WTC11 (cell line): ENCODE results near the gene TPRX1. TPM values are rescaled to one million over a fixed set of nuclear protein-coding genes. Genes with fewer than 3 reads are reported as not detected.
"Not testable (repeated sequence)": the region's sequence is repeated elsewhere in the genome, so short reads cannot be mapped to it uniquely, and the experiment has no call there.

ENCODE experiments used
- ATAC-seq: fragments of 200-7000 bp; cut with Tn5 transposase; 2 replicates; pipeline ENCODE4 v1.10.0; 2021; ENCODE audit warnings: mild to moderate bottlenecking, moderate library complexity
- CTCF ChIA-PET: fragments of 300-600 bp; sonication (Branson Sonifier 250); formaldehyde crosslinking; loops from one replicate; lab custom pipeline; 2021; ENCODE audit warnings: antibody characterized with exemption; lab: Charles Lee
- POLR2A ChIA-PET: fragments of 350-600 bp; sonication (Branson Sonifier 250); formaldehyde crosslinking; loops from one replicate; lab custom pipeline; 2021; ENCODE audit warnings: antibody characterized with exemption; lab: Charles Lee
- DNase-seq: peaks from one replicate; pipeline ENCODE4 v3.0.0; 2021; ENCODE audit warnings: low spot score
- H3K27ac Mint-ChIP-seq: 2 replicates; pipeline ENCODE4 v1.8.0; 2021; ENCODE audit warnings: mixed read lengths
- H3K27me3 Mint-ChIP-seq: 2 replicates; pipeline ENCODE4 v1.8.0; 2021; ENCODE audit warnings: low read depth, mild to moderate bottlenecking, moderate library complexity, mixed read lengths
- H3K36me3 Mint-ChIP-seq: 2 replicates; pipeline ENCODE4 v1.8.0; 2021; ENCODE audit warnings: mixed read lengths
- H3K4me1 Mint-ChIP-seq: 2 replicates; pipeline ENCODE4 v1.8.0; 2022; ENCODE audit warnings: mixed read lengths
- H3K4me3 Mint-ChIP-seq: 2 replicates; pipeline ENCODE4 v1.8.0; 2021; ENCODE audit warnings: mild to moderate bottlenecking, moderate library complexity, mixed read lengths
- H3K9me3 Mint-ChIP-seq: 2 replicates; pipeline ENCODE4 v1.8.0; 2021; ENCODE audit warnings: mixed read lengths
- ATF1 ChIP-seq: sonication (generic); formaldehyde crosslinking; IDR thresholded peaks from 2 replicates; pipeline ENCODE4 v1.8.1; 2023; ENCODE audit warnings: mild to moderate bottlenecking, moderate library complexity, missing genetic modification reagents
- EMX1 ChIP-seq: fragments of 250-450 bp; sonication (Bioruptor Pico); IDR thresholded peaks from 2 replicates; pipeline ENCODE4 v1.8.0; 2021; ENCODE audit warnings: mild to moderate bottlenecking
- ESRRA ChIP-seq: sonication (generic); formaldehyde crosslinking; IDR thresholded peaks from 2 replicates; pipeline ENCODE4 v1.8.1; 2022; ENCODE audit warnings: mild to moderate bottlenecking, missing genetic modification reagents, borderline replicate concordance
- FOXK1 ChIP-seq: sonication (generic); formaldehyde crosslinking; IDR thresholded peaks from 2 replicates; pipeline ENCODE4 v1.8.0; 2022; ENCODE audit warnings: mild to moderate bottlenecking, moderate library complexity, missing genetic modification reagents
- FOXP1 ChIP-seq: sonication (generic); formaldehyde crosslinking; IDR thresholded peaks from 2 replicates; pipeline ENCODE4 v1.8.0; 2022; ENCODE audit warnings: missing genetic modification reagents, mild to moderate bottlenecking, moderate library complexity, borderline replicate concordance
- GRHL2 ChIP-seq: fragments of 250-450 bp; sonication (Bioruptor Pico); IDR thresholded peaks from 2 replicates; pipeline ENCODE4 v1.8.0; 2022; ENCODE audit warnings: mild to moderate bottlenecking, moderate library complexity; ENCODE audit not compliant: insufficient replicate concordance, severe bottlenecking
- GTF2I ChIP-seq: fragments of 250-450 bp; sonication (Bioruptor Pico); conservative IDR thresholded peaks from 2 replicates; pipeline ENCODE4 v1.4.0; 2021; ENCODE audit warnings: mild to moderate bottlenecking
- IRF2 ChIP-seq: sonication (generic); formaldehyde crosslinking; IDR thresholded peaks from 2 replicates; pipeline ENCODE4 v1.8.0; 2022; ENCODE audit warnings: low read depth, missing genetic modification reagents, borderline replicate concordance
- NFATC4 ChIP-seq: fragments of 250-450 bp; sonication (Bioruptor Pico); IDR thresholded peaks from 2 replicates; pipeline ENCODE4 v1.9.0; 2021; ENCODE audit warnings: mild to moderate bottlenecking
- ZBTB21 ChIP-seq: sonication (generic); formaldehyde crosslinking; IDR thresholded peaks from 2 replicates; pipeline ENCODE4 v1.8.1; 2023; ENCODE audit warnings: mild to moderate bottlenecking, missing genetic modification reagents, borderline replicate concordance
- ZNF121 ChIP-seq: sonication (generic); formaldehyde crosslinking; IDR thresholded peaks from 2 replicates; pipeline ENCODE4 v1.8.0; 2023; ENCODE audit warnings: missing genetic modification reagents
- ZNF219 ChIP-seq: sonication (generic); formaldehyde crosslinking; IDR thresholded peaks from 2 replicates; pipeline ENCODE4 v1.8.0; 2023; ENCODE audit warnings: missing genetic modification reagents, mild to moderate bottlenecking, borderline replicate concordance
- ZNF396 ChIP-seq: fragments of 250-450 bp; sonication (Bioruptor Pico); IDR thresholded peaks from 2 replicates; pipeline ENCODE4 v1.8.0; 2021; ENCODE audit warnings: mild to moderate bottlenecking, moderate library complexity, borderline replicate concordance
- ZNF416 ChIP-seq: fragments of 250-450 bp; sonication (Bioruptor Pico); IDR thresholded peaks from 2 replicates; pipeline ENCODE4 v1.9.0; 2021; ENCODE audit warnings: mild to moderate bottlenecking, inconsistent platforms
- ZNF671 ChIP-seq: fragments of 250-450 bp; sonication (Bioruptor Pico); IDR thresholded peaks from 2 replicates; pipeline ENCODE4 v1.8.0; 2021; ENCODE audit warnings: mild to moderate bottlenecking
- total RNA-seq: library from RNA; stranded (reverse); gene quantifications from 3 replicates; pipeline ENCODE4 v1.2.3, GENCODE V29; 2021
- TF ChIP-seq, protein P1 (sequence below): fragments of 250-450 bp; sonication (Bioruptor Pico); conservative IDR thresholded peaks from 2 replicates; pipeline ENCODE4 v1.9.0; 2021; ENCODE audit warnings: mild to moderate bottlenecking
- TF ChIP-seq, protein P2 (sequence below): fragments of 200-600 bp; IDR thresholded peaks from 2 replicates; pipeline ENCODE4 v1.8.0; 2022; ENCODE audit warnings: antibody characterized with exemption
- TF ChIP-seq, protein P3 (sequence below): sonication (generic); formaldehyde crosslinking; IDR thresholded peaks from 2 replicates; pipeline ENCODE4 v1.8.0; 2022; ENCODE audit warnings: mild to moderate bottlenecking, missing genetic modification reagents
- TF ChIP-seq, protein P4 (sequence below): sonication (generic); formaldehyde crosslinking; conservative IDR thresholded peaks from 2 replicates; pipeline ENCODE4 v1.8.1; 2023; ENCODE audit warnings: mild to moderate bottlenecking, low read depth, missing genetic modification reagents, moderate library complexity
- TF ChIP-seq, protein P5 (sequence below): sonication (generic); formaldehyde crosslinking; IDR thresholded peaks from 2 replicates; pipeline ENCODE4 v1.8.1; 2022; ENCODE audit warnings: mild to moderate bottlenecking, moderate library complexity, missing genetic modification reagents
- TF ChIP-seq, protein P6 (sequence below): sonication (generic); formaldehyde crosslinking; IDR thresholded peaks from 2 replicates; pipeline ENCODE4 v1.8.0; 2022; ENCODE audit warnings: mild to moderate bottlenecking, missing genetic modification reagents

TPRX1 gene
- total RNA-seq, 1 experiment from 2014 or later = not detected

DNA sequence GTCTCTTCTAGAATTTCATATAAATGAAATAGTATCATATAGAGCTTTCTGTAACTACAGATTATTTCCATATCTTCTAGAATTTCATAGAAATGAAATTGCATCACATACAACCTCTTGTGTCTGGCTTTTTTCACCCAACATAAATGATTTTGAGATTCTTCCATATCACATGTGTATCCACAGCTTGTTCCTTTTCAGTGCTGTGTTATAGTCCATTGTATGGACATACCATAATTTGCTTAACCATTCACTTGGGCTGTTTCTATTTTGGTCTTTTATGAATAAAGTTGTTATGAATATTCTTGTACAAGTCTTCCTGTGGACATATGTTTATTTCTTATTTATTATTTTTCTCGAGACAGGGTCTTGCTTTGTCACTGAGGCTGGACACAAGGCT, 11.7 kb downstream of the TPRX1 start:
- Mint-ChIP-seq H3K4me1 (peaks cover 10% of the 10 kb centered on the region), H3K9me3 (peaks cover 9% of the 10 kb centered on the region), H3K36me3 (peaks cover 5% of the 10 kb centered on the region; the same call in 1 of the 2 replicates), H3K4me3 (no peak overlapping the region), H3K27me3 (no peaks in the 10 kb centered on the region), H3K27ac (no peak overlapping the region)
- TF ChIP-seq, protein P1, sequence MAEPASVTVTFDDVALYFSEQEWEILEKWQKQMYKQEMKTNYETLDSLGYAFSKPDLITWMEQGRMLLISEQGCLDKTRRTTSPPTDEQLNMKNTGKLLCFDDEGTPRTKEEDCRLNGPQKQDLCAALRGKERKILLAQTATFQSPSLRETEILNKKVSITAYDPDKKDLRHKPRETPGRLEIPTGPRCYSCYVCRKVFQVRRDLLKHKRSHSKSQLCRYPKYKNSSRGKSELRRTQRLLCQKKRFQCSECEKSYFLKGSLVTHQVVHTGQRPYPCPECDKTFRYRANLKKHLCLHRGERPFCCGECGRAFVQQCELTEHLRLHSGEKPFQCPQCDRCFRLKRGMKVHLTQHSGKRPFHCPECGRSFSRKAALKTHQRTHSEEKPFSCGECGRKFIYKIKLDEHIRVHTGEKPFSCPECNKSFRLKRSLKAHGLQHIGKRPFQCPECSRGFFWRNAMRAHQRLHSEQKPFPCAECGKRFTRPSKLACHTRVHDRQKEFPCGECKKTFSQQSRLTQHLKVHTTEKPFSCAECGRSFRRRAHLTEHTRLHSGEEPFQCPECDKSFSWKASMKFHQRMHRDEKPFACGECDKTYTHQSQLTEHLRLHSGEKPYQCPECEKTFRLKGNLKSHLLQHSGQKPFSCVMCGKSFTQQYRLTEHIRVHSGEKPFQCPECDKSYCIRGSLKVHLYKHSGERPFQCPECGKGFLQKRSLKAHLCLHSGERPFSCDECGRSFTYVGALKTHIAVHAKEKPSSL (CRISPR knock-in tag) = no peak
- TF ChIP-seq ZNF416 (CRISPR knock-in tag) = no peak
- TF ChIP-seq FOXP1 = no peak
- no peak for TF ChIP-seq FOXK1 (CRISPR knock-in tag)
- TF ChIP-seq ZNF671 (CRISPR knock-in tag) = no peak
- TF ChIP-seq GTF2I (CRISPR knock-in tag) = peak; percentile 87
- no peak for TF ChIP-seq ZBTB21 (CRISPR knock-in tag)
- no peak for ATAC-seq
- POLR2A ChIA-PET = no interaction called here
- CTCF ChIA-PET = interaction anchor here (0.9 to 7.5 kb wide), 2 partner anchors 27 to 76 kb away, joined by 3 to 368 read pairs; no protein-coding TSS in a partner anchor
- no peak for DNase-seq

DNA sequence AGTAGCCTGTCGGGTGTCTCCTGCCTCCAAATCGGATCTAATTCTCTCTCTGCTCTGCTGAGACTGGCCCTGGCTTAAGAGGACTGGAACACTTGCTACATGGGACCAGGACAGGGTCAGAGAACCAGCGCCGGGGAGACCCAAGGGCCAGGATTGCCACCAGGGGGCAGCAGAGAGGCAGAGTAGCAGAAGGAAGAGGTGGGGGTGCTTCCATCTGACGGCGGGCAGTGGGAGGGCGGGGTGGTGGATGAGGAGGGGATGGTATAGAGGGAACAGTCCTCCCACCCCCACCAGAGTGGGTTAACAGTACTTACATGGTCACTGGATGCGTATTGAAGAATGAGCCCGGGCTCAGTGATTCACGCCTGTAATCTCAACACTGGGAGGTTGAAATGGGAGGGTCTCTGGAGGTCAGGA, 13.9 kb downstream of the TPRX1 start:
- H3K27ac Mint-ChIP-seq = peak overlapping the region; percentile 57; the same call in 1 of the 2 replicates
- CTCF ChIA-PET = interaction anchor here (0.6 to 7.5 kb wide), 27 partner anchors 10 to 361 kb away, joined by 3 to 368 read pairs (median 4); partner anchors contain the start of genes CRX, EHD2, KPTN and SELENOW
- H3K36me3 Mint-ChIP-seq = peaks cover 11% of the 10 kb centered on the region
- H3K4me3 Mint-ChIP-seq = peak overlapping the region; percentile 25; the same call in 1 of the 2 replicates
- TF ChIP-seq, protein P2, sequence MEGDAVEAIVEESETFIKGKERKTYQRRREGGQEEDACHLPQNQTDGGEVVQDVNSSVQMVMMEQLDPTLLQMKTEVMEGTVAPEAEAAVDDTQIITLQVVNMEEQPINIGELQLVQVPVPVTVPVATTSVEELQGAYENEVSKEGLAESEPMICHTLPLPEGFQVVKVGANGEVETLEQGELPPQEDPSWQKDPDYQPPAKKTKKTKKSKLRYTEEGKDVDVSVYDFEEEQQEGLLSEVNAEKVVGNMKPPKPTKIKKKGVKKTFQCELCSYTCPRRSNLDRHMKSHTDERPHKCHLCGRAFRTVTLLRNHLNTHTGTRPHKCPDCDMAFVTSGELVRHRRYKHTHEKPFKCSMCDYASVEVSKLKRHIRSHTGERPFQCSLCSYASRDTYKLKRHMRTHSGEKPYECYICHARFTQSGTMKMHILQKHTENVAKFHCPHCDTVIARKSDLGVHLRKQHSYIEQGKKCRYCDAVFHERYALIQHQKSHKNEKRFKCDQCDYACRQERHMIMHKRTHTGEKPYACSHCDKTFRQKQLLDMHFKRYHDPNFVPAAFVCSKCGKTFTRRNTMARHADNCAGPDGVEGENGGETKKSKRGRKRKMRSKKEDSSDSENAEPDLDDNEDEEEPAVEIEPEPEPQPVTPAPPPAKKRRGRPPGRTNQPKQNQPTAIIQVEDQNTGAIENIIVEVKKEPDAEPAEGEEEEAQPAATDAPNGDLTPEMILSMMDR = peak; percentile 85
- TF ChIP-seq, protein P3, sequence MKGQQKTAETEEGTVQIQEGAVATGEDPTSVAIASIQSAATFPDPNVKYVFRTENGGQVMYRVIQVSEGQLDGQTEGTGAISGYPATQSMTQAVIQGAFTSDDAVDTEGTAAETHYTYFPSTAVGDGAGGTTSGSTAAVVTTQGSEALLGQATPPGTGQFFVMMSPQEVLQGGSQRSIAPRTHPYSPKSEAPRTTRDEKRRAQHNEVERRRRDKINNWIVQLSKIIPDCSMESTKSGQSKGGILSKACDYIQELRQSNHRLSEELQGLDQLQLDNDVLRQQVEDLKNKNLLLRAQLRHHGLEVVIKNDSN (CRISPR knock-in tag) = no peak
- TF ChIP-seq IRF2 (CRISPR knock-in tag) (no peak), EMX1 (CRISPR knock-in tag) (no peak), ATF1 (CRISPR knock-in tag) (no peak), ESRRA (no peak), ZNF396 (no peak), ZNF121 (peak; percentile 76; the same call in 1 of the 2 replicates), GRHL2 (CRISPR knock-in tag) (no peak), ZNF219 (CRISPR knock-in tag) (no peak), NFATC4 (no peak)
- TF ChIP-seq, protein P4, sequence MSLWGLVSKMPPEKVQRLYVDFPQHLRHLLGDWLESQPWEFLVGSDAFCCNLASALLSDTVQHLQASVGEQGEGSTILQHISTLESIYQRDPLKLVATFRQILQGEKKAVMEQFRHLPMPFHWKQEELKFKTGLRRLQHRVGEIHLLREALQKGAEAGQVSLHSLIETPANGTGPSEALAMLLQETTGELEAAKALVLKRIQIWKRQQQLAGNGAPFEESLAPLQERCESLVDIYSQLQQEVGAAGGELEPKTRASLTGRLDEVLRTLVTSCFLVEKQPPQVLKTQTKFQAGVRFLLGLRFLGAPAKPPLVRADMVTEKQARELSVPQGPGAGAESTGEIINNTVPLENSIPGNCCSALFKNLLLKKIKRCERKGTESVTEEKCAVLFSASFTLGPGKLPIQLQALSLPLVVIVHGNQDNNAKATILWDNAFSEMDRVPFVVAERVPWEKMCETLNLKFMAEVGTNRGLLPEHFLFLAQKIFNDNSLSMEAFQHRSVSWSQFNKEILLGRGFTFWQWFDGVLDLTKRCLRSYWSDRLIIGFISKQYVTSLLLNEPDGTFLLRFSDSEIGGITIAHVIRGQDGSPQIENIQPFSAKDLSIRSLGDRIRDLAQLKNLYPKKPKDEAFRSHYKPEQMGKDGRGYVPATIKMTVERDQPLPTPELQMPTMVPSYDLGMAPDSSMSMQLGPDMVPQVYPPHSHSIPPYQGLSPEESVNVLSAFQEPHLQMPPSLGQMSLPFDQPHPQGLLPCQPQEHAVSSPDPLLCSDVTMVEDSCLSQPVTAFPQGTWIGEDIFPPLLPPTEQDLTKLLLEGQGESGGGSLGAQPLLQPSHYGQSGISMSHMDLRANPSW (CRISPR knock-in tag) = no peak
- TF ChIP-seq, protein P5, sequence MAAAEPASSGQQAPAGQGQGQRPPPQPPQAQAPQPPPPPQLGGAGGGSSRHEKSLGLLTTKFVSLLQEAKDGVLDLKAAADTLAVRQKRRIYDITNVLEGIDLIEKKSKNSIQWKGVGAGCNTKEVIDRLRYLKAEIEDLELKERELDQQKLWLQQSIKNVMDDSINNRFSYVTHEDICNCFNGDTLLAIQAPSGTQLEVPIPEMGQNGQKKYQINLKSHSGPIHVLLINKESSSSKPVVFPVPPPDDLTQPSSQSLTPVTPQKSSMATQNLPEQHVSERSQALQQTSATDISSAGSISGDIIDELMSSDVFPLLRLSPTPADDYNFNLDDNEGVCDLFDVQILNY (CRISPR knock-in tag) = 0 out of 2 replicates have a peak, but pooled peaks have one; percentile 21
- TF ChIP-seq, protein P6, sequence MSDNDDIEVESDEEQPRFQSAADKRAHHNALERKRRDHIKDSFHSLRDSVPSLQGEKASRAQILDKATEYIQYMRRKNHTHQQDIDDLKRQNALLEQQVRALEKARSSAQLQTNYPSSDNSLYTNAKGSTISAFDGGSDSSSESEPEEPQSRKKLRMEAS (CRISPR knock-in tag) = no peak
- DNase-seq (peak; percentile 100), ATAC-seq (peak; percentile 91)
- H3K27me3 Mint-ChIP-seq = no peaks in the 10 kb centered on the region
- POLR2A ChIA-PET = interaction anchor here (1.0 to 1.2 kb wide), 2 partner anchors 25 to 59 kb away, joined by 3 to 4 read pairs; no protein-coding TSS in a partner anchor
- H3K4me1 Mint-ChIP-seq = peaks cover 10% of the 10 kb centered on the region
- peaks cover 9% of the 10 kb centered on the region for H3K9me3 Mint-ChIP-seq

DNA sequence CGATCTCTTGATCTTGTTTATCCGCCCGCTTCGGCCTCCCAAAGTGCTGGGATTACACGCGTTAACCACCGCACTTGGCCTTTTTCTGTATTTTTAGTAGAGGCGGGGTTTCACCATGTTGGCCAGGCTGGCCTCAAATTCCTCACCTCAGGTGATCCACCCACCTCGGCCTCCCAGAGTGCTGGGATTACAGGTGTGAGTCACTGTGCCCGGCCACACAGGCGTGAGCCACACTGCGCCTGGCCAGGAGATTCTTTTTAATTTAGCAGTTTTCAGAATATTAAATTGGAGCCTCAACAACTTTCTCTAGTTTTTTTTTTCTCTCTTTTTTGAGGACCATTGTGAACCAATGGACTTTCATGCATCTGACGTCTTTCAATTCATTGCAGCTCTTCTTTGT, 14.5 kb downstream of the TPRX1 start:
- Mint-ChIP-seq H3K4me3 (peak overlapping the region; percentile 25), H3K4me1 (peaks cover 10% of the 10 kb centered on the region), H3K36me3 (peaks cover 15% of the 10 kb centered on the region)
- not testable (repeated sequence) for DNase-seq, H3K27ac Mint-ChIP-seq, H3K27me3 Mint-ChIP-seq, ATAC-seq, H3K9me3 Mint-ChIP-seq
- ChIA-PET CTCF (interaction anchor here (0.6 to 7.5 kb wide), 26 partner anchors 10 to 360 kb away, joined by 3 to 368 read pairs (median 4); partner anchors contain the start of genes CRX, EHD2, KPTN and SELENOW), POLR2A (interaction anchor here (1.0 to 1.2 kb wide), 2 partner anchors 24 to 60 kb away, joined by 3 to 4 read pairs; no protein-coding TSS in a partner anchor)

DNA sequence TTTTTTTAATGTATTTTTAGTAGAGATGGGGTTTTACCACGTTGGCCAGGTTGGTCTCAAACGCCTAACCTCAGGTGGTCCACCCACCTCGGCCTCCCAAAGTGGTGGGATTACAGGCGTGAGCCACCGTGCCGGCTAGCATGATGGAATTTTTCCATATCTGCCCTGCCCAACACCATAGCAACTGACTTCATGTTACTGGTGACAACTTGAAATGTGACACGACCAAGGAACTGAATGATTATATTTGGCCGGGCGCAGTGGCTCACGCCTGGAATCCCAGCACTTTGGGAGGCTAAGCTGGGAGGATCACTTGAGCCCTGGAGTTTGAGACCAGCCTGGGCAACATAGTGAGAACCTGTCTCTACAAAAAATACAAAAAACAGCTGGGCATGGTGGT, 17.0 kb downstream of the TPRX1 start:
- H3K9me3 Mint-ChIP-seq, DNase-seq, H3K27me3 Mint-ChIP-seq, H3K27ac Mint-ChIP-seq, H3K4me3 Mint-ChIP-seq, ATAC-seq: not testable (repeated sequence)
- Mint-ChIP-seq H3K4me1 (peaks cover 10% of the 10 kb centered on the region), H3K36me3 (peaks cover 32% of the 10 kb centered on the region)
- CTCF ChIA-PET = interaction anchor here (1.1 to 7.5 kb wide), 6 partner anchors 22 to 82 kb away, joined by 3 to 368 read pairs (median 7); partner anchors contain the start of gene EHD2
- POLR2A ChIA-PET = interaction anchor here (0.6 to 1.9 kb wide), 3 partner anchors 8 to 28 kb away, joined by 3 to 8 read pairs (median 5); no protein-coding TSS in a partner anchor
